Hepatocyte (in vitro differentiated cells): Measurements from ENCODE around the gene SEC22C. TPM values are rescaled to one million over a fixed set of nuclear protein-coding genes. Genes with fewer than 3 reads are reported as not detected.

Experiments
- DNase-seq: peaks from one replicate; pipeline ENCODE4 v3.0.0-alpha.2; 2016; ENCODE audit warnings: low spot score
- H2AFZ ChIP-seq: fragments of 200-600 bp; sonication (generic); 2 replicates; pipeline ENCODE4 v1.6.0; 2016; ENCODE audit warnings: antibody characterized with exemption, mild to moderate bottlenecking
- H3K27ac ChIP-seq: fragments of 200-600 bp; sonication (generic); 2 replicates; pipeline ENCODE4 v1.5.1; 2016; ENCODE audit warnings: mild to moderate bottlenecking
- H3K27me3 ChIP-seq: fragments of 200-600 bp; sonication (generic); 2 replicates; pipeline ENCODE4 v1.6.1; 2016
- H3K36me3 ChIP-seq: fragments of 200-600 bp; sonication (generic); replicated peaks from 2 replicates; pipeline ENCODE4 v1.5.1; 2016; ENCODE audit warnings: low read depth; ENCODE audit not compliant: insufficient read depth
- H3K4me1 ChIP-seq: fragments of 200-600 bp; sonication (generic); 2 replicates; pipeline ENCODE4 v1.5.1; 2016; ENCODE audit warnings: mild to moderate bottlenecking, moderate library complexity; ENCODE audit not compliant: insufficient read depth
- H3K4me2 ChIP-seq: fragments of 200-600 bp; sonication (generic); 2 replicates; pipeline ENCODE4 v1.6.0; 2016
- H3K4me3 ChIP-seq: fragments of 200-600 bp; sonication (generic); 2 replicates; pipeline ENCODE4 v1.5.1; 2016; ENCODE audit warnings: mild to moderate bottlenecking
- H3K79me2 ChIP-seq: fragments of 200-600 bp; sonication (generic); 2 replicates; pipeline ENCODE4 v1.6.0; 2017; ENCODE audit warnings: mild to moderate bottlenecking
- H3K9me2 ChIP-seq: fragments of 200-600 bp; sonication (generic); replicated peaks from 2 replicates; pipeline ENCODE4 v1.6.0; 2017; ENCODE audit warnings: mild to moderate bottlenecking; ENCODE audit not compliant: insufficient read depth
- H3K9me3 ChIP-seq: fragments of 200-600 bp; sonication (generic); 2 replicates; pipeline ENCODE4 v1.5.1; 2016; ENCODE audit warnings: low read depth, mild to moderate bottlenecking
- H4K20me1 ChIP-seq: fragments of 200-600 bp; sonication (generic); 2 replicates; pipeline ENCODE4 v1.6.0; 2016; ENCODE audit warnings: mild to moderate bottlenecking; ENCODE audit not compliant: insufficient read depth, poor library complexity, severe bottlenecking
- CTCF ChIP-seq: fragments of 200-600 bp; sonication (generic); IDR thresholded peaks from 2 replicates; pipeline ENCODE4 v1.5.1; 2016; ENCODE audit warnings: antibody characterized with exemption, mild to moderate bottlenecking; ENCODE audit not compliant: poor library complexity
- EZH2 ChIP-seq: fragments of 200-600 bp; sonication (generic); IDR thresholded peaks from 2 replicates; pipeline ENCODE4 v1.6.1; 2016; ENCODE audit warnings: antibody characterized with exemption, mild to moderate bottlenecking, borderline replicate concordance
- EZH2phosphoT487 ChIP-seq: fragments of 200-600 bp; sonication (generic); IDR thresholded peaks from one replicate; pipeline ENCODE4 v1.6.1; 2018; ENCODE audit warnings: antibody characterized with exemption, mild to moderate bottlenecking, low read depth, moderate library complexity; ENCODE audit not compliant: unreplicated experiment, severe bottlenecking
- WGBS: methylation state at CpG from one replicate; pipeline ENCODE4 v1.1.6; 2016; ENCODE audit warnings: low lambda C conversion rate; ENCODE audit errors: missing lambda C conversion rate; 5-methylcytosine and 5-hydroxymethylcytosine counted together
- polyA plus RNA-seq: library from polyadenylated mRNA; unstranded; fragments of >200 nt; fragmentation: Nextera tagmentation; extraction: Ambion mirVana; gene quantifications from 2 replicates; pipeline ENCODE4 v1.2.1, GENCODE V29; 2016
- total RNA-seq: library from RNA; depleted of rRNA; stranded (reverse); fragments of >200 nt; gene quantifications from 2 replicates; pipeline ENCODE4 v1.2.3, GENCODE V29; 2014

SEC22C gene
- total and polyA plus RNA-seq, 2 experiments from 2014 or later = 31.4 to 53.9 TPM

GRCh38 chr3:42546691-42547213 lies 35.0 kb downstream of the SEC22C start:
- Histone ChIP-seq H3K27me3 (no peaks in the 10 kb centered on the region), H2AFZ (no peak overlapping the region), H3K79me2 (no peaks in the 10 kb centered on the region), H3K27ac (no peak overlapping the region), H3K9me2 (no peaks in the 10 kb centered on the region), H3K4me2 (no peak overlapping the region), H4K20me1 (no peaks in the 10 kb centered on the region), H3K9me3 (no peaks in the 10 kb centered on the region), H3K4me1 (peaks cover 19% of the 10 kb centered on the region), H3K4me3 (no peak overlapping the region), H3K36me3 (no peaks in the 10 kb centered on the region)
- WGBS = 83% methylated on average over 3 of the region's 3 CpGs
- DNase-seq = no peak
- TF ChIP-seq EZH2phosphoT487 = no peak

GRCh38 chr3:42545284-42545900 lies 36.4 kb downstream of the SEC22C start:
- Histone ChIP-seq H4K20me1 (no peaks in the 10 kb centered on the region), H3K4me3 (no peak overlapping the region), H3K27me3 (no peaks in the 10 kb centered on the region), H3K27ac (no peak overlapping the region), H3K9me3 (no peaks in the 10 kb centered on the region), H3K4me2 (peak overlapping the region; percentile 59), H3K4me1 (peaks cover 19% of the 10 kb centered on the region), H3K9me2 (no peaks in the 10 kb centered on the region), H3K36me3 (no peaks in the 10 kb centered on the region), H2AFZ (no peak overlapping the region), H3K79me2 (no peaks in the 10 kb centered on the region)
- whole genome bisulfite sequencing = 82% methylated on average over 5 of the region's 5 CpGs
- TF ChIP-seq EZH2 (no peak), EZH2phosphoT487 (no peak)
- no peak for DNase-seq

GRCh38 chr3:42544492-42545283 lies 37.1 kb downstream of the SEC22C start:
- H2AFZ ChIP-seq = no peak overlapping the region
- WGBS = 37% methylated on average over 12 of the region's 12 CpGs

GRCh38 chr3:42541079-42541478 lies 40.7 kb downstream of the SEC22C start:
- peaks cover 19% of the 10 kb centered on the region for H3K4me1 ChIP-seq
- H3K27ac ChIP-seq = no peak overlapping the region
- no peak for DNase-seq
- H4K20me1 ChIP-seq = no peaks in the 10 kb centered on the region
- H3K36me3 ChIP-seq = no peaks in the 10 kb centered on the region
- WGBS = 77% methylated on average over 3 of the region's 3 CpGs
- TF ChIP-seq CTCF = no peak
- TF ChIP-seq EZH2 = no peak
- TF ChIP-seq EZH2phosphoT487 = no peak
- H3K4me3 ChIP-seq = no peak overlapping the region
- no peaks in the 10 kb centered on the region for H3K9me3 ChIP-seq
- no peaks in the 10 kb centered on the region for H3K9me2 ChIP-seq
- H3K4me2 ChIP-seq = no peak overlapping the region
- no peaks in the 10 kb centered on the region for H3K27me3 ChIP-seq
- H2AFZ ChIP-seq = no peak overlapping the region
- H3K79me2 ChIP-seq = no peaks in the 10 kb centered on the region

More at GRCh38 chr3:42544492-42545283, 37.1 kb downstream of the SEC22C start:
- H3K27me3 ChIP-seq = no peaks in the 10 kb centered on the region
- peak; percentile 39 for DNase-seq
- H3K9me3 ChIP-seq = no peaks in the 10 kb centered on the region
- no peaks in the 10 kb centered on the region for H3K9me2 ChIP-seq
- no peaks in the 10 kb centered on the region for H3K36me3 ChIP-seq
- peaks cover 19% of the 10 kb centered on the region for H3K4me1 ChIP-seq
- H4K20me1 ChIP-seq = no peaks in the 10 kb centered on the region
- no peak overlapping the region for H3K27ac ChIP-seq
- no peak for TF ChIP-seq EZH2
- no peak for TF ChIP-seq CTCF
- no peak for TF ChIP-seq EZH2phosphoT487
- peak overlapping the region; percentile 59 for H3K4me2 ChIP-seq
- no peaks in the 10 kb centered on the region for H3K79me2 ChIP-seq
- no peak overlapping the region for H3K4me3 ChIP-seq
